Ascending aorta (tissue), 2 donors: Measurements from ENCODE around the gene RTCA. TPM values are rescaled to one million over a fixed set of nuclear protein-coding genes. Genes with fewer than 3 reads are reported as not detected.
"Not testable (repeated sequence)": the region's sequence is repeated elsewhere in the genome, so short reads cannot be mapped to it uniquely, and the experiment has no call there.

Experiments used
- DNase-seq, 2 donors: peaks; one replicate each; pipeline ENCODE4 v3.0.0-alpha.2; 2019; ENCODE audit warnings: low spot score in 2 of 2
- H3K27ac ChIP-seq, 2 donors: fragments of 200-600 bp; sonication (generic); one replicate each; pipeline ENCODE4 v1.5.1; 2016 to 2017; ENCODE audit warnings: mild to moderate bottlenecking in 1 of 2
- H3K27me3 ChIP-seq: fragments of 200-600 bp; sonication (generic); one replicate; pipeline ENCODE4 v1.5.1; 2017
- H3K36me3 ChIP-seq, 2 donors: fragments of 200-600 bp; sonication (generic); one replicate each; pipeline ENCODE4 v1.5.1; 2016
- H3K4me1 ChIP-seq, 2 donors: fragments of 200-600 bp; sonication (generic); one replicate each; pipeline ENCODE4 v1.5.1; 2016 to 2017; ENCODE audit warnings: mild to moderate bottlenecking in 1 of 2
- H3K4me3 ChIP-seq, 2 donors: fragments of 200-600 bp; sonication (generic); one replicate each; pipeline ENCODE4 v1.5.1; 2016 to 2017; ENCODE audit warnings: mild to moderate bottlenecking in 1 of 2
- H3K9me3 ChIP-seq, 2 donors: fragments of 200-600 bp; sonication (generic); one replicate each; pipeline ENCODE4 v1.5.1; 2016
- CTCF ChIP-seq, 3 experiments: fragments of 200-600 bp in 2 of 3; fragments of 450-650 bp in 1 of 3; sonication (generic) in 2 of 3; IDR thresholded peaks; one replicate each; pipeline ENCODE4 v1.5.1; 2016 to 2019; ENCODE audit warnings: antibody characterized with exemption in 3 of 3, mild to moderate bottlenecking in 1 of 3, moderate library complexity in 1 of 3
- intact Hi-C: fragments of 100-400 bp; cut with DNase I; formaldehyde crosslinking; loops from one replicate; pipeline ENCODE4 v1.15.1; 2023
- total RNA-seq: library from RNA; depleted of rRNA; stranded (reverse); fragments of >200 nt; gene quantifications from one replicate; pipeline ENCODE4 v1.1.0, GENCODE V29; 2016

RTCA gene
- total RNA-seq, 1 donor from 2014 or later, result 2.8 TPM

DNA sequence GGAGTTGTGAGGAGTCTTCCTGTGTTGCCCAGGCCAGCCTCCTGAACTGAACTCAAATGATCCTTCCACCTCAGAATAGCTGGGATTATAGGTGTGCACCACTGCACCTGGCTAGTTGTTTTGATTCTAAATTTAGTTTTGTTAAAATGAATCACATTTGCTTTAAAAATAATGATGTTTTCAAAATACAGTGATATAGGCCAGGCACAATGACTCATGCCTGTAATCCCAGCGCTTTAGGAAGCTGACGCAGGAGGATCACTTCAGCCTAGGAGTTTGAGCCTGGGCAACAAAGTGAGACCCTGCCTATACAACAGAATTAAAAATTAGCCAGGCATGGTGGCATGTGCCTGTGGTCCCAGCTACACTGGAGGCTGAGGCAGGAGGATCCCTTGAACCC lies 24.3 kb downstream of the RTCA start:
- Histone ChIP-seq H3K4me1 (no peaks in the 10 kb centered on the region), H3K27me3 (no peaks in the 10 kb centered on the region), H3K9me3 (no peaks in the 10 kb centered on the region), H3K27ac (no peak overlapping the region), H3K36me3 (peaks cover 39 to 70% of the 10 kb centered on the region in 2 donors), H3K4me3 (no peak overlapping the region)
- DNase-seq, result no peak
- intact Hi-C loops, result no loop called here
- TF ChIP-seq CTCF (IDR thresholded peaks at IDR 0.05), result no peak

DNA sequence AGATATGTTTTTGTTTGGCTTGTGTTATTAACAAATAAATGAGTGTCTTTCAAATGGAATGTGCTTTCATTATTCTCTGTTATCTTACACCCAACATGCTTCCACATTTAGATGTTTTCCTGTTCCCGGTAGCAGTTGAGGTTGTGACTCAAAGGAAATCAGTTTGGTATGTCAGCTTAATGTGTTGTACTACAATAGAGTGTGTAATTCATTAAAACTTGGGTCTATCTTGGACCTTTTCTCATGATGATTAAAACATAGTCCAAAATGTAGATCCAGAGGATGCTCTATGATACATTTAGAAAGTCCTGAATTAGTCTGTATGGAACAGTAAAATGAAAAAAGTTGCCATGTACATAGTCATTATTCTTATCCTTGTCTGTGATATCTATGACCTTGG lies 26.7 kb downstream of the RTCA start:
- no peaks in the 10 kb centered on the region for H3K4me1 ChIP-seq
- H3K4me3 ChIP-seq, result no peak overlapping the region
- H3K36me3 ChIP-seq, result peaks cover 16 to 49% of the 10 kb centered on the region in 2 donors
- no peaks in the 10 kb centered on the region for H3K27me3 ChIP-seq
- H3K9me3 ChIP-seq, result no peaks in the 10 kb centered on the region
- no peak overlapping the region for H3K27ac ChIP-seq
- TF ChIP-seq CTCF (IDR thresholded peaks at IDR 0.05), result no peak
- no peak for DNase-seq
- intact Hi-C loops, result no loop called here

GRCh38 chr1:100296140-100296539 lies 30.1 kb downstream of the RTCA start:
- TF ChIP-seq CTCF (IDR thresholded peaks at IDR 0.05), result no peak
- H3K4me1 ChIP-seq, result no peaks in the 10 kb centered on the region
- H3K36me3 ChIP-seq, result peaks cover 11 to 22% of the 10 kb centered on the region in 2 donors
- intact Hi-C loops, result no loop called here
- no peak for DNase-seq
- no peak overlapping the region for H3K4me3 ChIP-seq
- no peaks in the 10 kb centered on the region for H3K27me3 ChIP-seq
- no peaks in the 10 kb centered on the region for H3K9me3 ChIP-seq
- H3K27ac ChIP-seq, result no peak overlapping the region

DNA sequence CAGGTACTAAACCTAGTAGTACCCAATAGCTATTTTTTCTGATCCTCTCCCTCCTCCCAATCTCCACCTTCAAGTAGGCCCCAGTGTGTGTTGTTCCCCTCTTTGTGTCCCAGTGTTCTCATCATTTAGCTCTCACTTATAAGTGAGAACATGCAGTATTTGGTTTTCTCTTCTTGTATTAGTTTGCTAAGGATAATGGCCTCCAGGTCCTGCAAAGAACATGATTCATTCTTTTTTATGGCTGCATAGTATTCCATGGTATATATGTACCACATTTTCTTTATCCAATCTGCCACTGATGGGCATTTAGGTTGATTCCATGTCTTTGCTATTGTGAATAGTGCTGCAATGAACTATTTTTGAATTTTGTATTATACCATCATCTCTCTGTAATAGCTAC lies 31.0 kb downstream of the RTCA start:
- DNase-seq, H3K4me1 ChIP-seq, H3K9me3 ChIP-seq, H3K27ac ChIP-seq, H3K27me3 ChIP-seq, H3K4me3 ChIP-seq, intact Hi-C loops: not testable (repeated sequence)
- H3K36me3 ChIP-seq, result peaks cover 5 to 13% of the 10 kb centered on the region in 2 donors

DNA sequence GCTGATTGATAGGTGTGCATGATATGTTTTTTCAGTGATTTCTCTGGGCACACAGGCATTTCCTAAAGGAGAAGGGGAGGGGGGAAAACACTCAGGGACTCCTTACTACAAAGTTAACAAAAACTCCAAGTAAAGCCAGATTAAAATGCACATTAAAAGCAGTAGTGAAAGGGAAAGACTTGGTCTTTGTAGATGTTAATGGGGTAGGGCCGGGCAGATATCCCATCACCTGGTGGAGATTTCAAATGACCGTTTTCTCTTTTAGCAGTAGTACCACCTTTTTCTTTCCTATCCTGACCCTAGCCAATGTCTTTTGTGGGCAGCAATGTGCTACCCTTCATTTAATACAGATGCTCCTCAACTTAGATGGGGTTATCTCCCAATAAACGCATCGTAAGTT lies 32.5 kb downstream of the RTCA start:
- H3K27ac ChIP-seq, result no peak overlapping the region
- no peak for DNase-seq
- H3K9me3 ChIP-seq, result no peaks in the 10 kb centered on the region
- no peaks in the 10 kb centered on the region for H3K27me3 ChIP-seq
- TF ChIP-seq CTCF (IDR thresholded peaks at IDR 0.05), result no peak
- H3K36me3 ChIP-seq, result no peaks in the 10 kb centered on the region
- intact Hi-C loops, result no loop called here
- no peak overlapping the region for H3K4me3 ChIP-seq
- H3K4me1 ChIP-seq, result no peaks in the 10 kb centered on the region

GRCh38 chr1:100299521-100300222 lies 33.7 kb downstream of the RTCA start:
- intact Hi-C loops, result no loop called here
- Histone ChIP-seq H3K9me3 (no peaks in the 10 kb centered on the region), H3K36me3 (no peaks in the 10 kb centered on the region), H3K27ac (no peak overlapping the region), H3K4me3 (no peak overlapping the region), H3K27me3 (no peaks in the 10 kb centered on the region), H3K4me1 (no peaks in the 10 kb centered on the region)
- TF ChIP-seq CTCF (IDR thresholded peaks at IDR 0.05), result no peak
- no peak for DNase-seq
